Stomach (tissue), 19 donors: Measurements from ENCODE around the gene OR8J1. TPM values are rescaled to one million over a fixed set of nuclear protein-coding genes. Genes with fewer than 3 reads are reported as not detected.

Experiments
- DNase-seq, 2 donors: peaks; one replicate each; pipeline versions ENCODE4 v3.0.0 to v3.0.0-alpha.2; 2013 to 2019
- H3K27ac ChIP-seq, 5 donors: fragments of 200-600 bp in 4 of 5; sonication (generic) in 4 of 5; one replicate each; pipeline ENCODE4 v1.5.1; 2013 to 2019; ENCODE audit warnings: mild to moderate bottlenecking in 1 of 5, moderate library complexity in 1 of 5
- H3K27me3 ChIP-seq, 3 donors: fragments of 200-600 bp; sonication (generic); one replicate each; pipeline ENCODE4 v1.5.1; 2017 to 2019; ENCODE audit warnings: mixed run types in 1 of 3
- H3K36me3 ChIP-seq, 4 donors: fragments of 200-600 bp; sonication (generic); 1 replicate in 3 of 4; 2 replicates in 1 of 4; pipeline ENCODE4 v1.5.1; 2016 to 2019
- H3K4me1 ChIP-seq, 4 donors: fragments of 200-600 bp; sonication (generic); one replicate each; pipeline ENCODE4 v1.5.1; 2016 to 2019
- H3K4me3 ChIP-seq, 4 donors: fragments of 200-600 bp; sonication (generic) in 3 of 4; one replicate each; pipeline ENCODE4 v1.5.1; 2016 to 2019; ENCODE audit warnings: mild to moderate bottlenecking in 1 of 4
- H3K9me3 ChIP-seq, 4 donors: fragments of 200-600 bp; sonication (generic); one replicate each; pipeline ENCODE4 v1.5.1; 2016 to 2019
- CTCF ChIP-seq, 7 experiments: fragments of 450-650 bp in 4 of 7; fragments of 200-600 bp in 3 of 7; sonication (generic) in 3 of 7; IDR thresholded peaks; one replicate each; pipeline ENCODE4 v1.5.1; 2016 to 2019; ENCODE audit warnings: antibody characterized with exemption in 7 of 7, control low read depth in 2 of 7, mild to moderate bottlenecking in 1 of 7
- EP300 ChIP-seq: sonication (generic); formaldehyde crosslinking; IDR thresholded peaks from one replicate; pipeline ENCODE4 v1.6.1; 2017; ENCODE audit warnings: antibody characterized with exemption
- POLR2A ChIP-seq, 4 donors: fragments of 450-650 bp; IDR thresholded peaks; one replicate each; pipeline ENCODE4 v1.6.1; 2016; ENCODE audit warnings: antibody characterized with exemption in 4 of 4, control low read depth in 2 of 4, mild to moderate bottlenecking in 1 of 4, moderate library complexity in 1 of 4
- POLR2AphosphoS5 ChIP-seq, 3 donors: sonication (generic); formaldehyde crosslinking; IDR thresholded peaks; one replicate each; pipeline ENCODE4 v1.6.1; 2016; ENCODE audit warnings: antibody characterized with exemption in 3 of 3
- WGBS, 5 donors: extraction: QIAGEN DNeasy Blood & Tissue Kit in 3 of 5; methylation state at CpG; one replicate each; pipeline versions ENCODE4 v1.1.5 to v1.1.7; 2013 to 2018; 5-methylcytosine and 5-hydroxymethylcytosine counted together
- intact Hi-C: fragments of 100-400 bp; cut with DNase I; formaldehyde crosslinking; loops from one replicate; pipeline ENCODE4 v1.15.1; 2023; ENCODE audit warnings: low total_unique reads
- long read RNA-seq, 10 donors: transcript quantifications; one replicate each; lab custom pipeline, GENCODE V29; 2026
- polyA plus RNA-seq, 3 donors: library from polyadenylated mRNA; stranded (reverse); fragments of 200-250 nt; gene quantifications; one replicate each; pipeline ENCODE4 v1.2.3, GENCODE V29; 2013
- total RNA-seq, 5 donors: library from RNA; depleted of rRNA; stranded (reverse); fragments of >200 nt; gene quantifications; one replicate each; pipeline versions ENCODE4 v1.1.0 to v1.2.3, GENCODE V29; 2014 to 2016
- donor health status: healthy with polysubstance abuse.
- donor health status: Bipolar disorder and iron deficiency.
- donor health status: healthy.

OR8J1 gene, protein sequence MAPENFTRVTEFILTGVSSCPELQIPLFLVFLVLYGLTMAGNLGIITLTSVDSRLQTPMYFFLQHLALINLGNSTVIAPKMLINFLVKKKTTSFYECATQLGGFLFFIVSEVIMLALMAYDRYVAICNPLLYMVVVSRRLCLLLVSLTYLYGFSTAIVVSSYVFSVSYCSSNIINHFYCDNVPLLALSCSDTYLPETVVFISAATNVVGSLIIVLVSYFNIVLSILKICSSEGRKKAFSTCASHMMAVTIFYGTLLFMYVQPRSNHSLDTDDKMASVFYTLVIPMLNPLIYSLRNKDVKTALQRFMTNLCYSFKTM
- total RNA-seq (not detected), polyA plus RNA-seq (not detected)
- long read RNA-seq, donor 1: 0 reads
- long read RNA-seq, donor 2: 0 reads
- long read RNA-seq, donor 3: 0 reads
- long read RNA-seq, donor 4: 0 reads
- long read RNA-seq, donor 5, partial matches to known transcripts: 0 of 1 reads
- long read RNA-seq, donor 5, other reads (novel, unspliced or antisense): 0 of 1 reads
- long read RNA-seq, donor 6: 0 reads
- long read RNA-seq, donor 7: 0 reads
- long read RNA-seq, donor 8: 0 reads
- long read RNA-seq, donor 9: 0 reads
- long read RNA-seq, donor 10: 0 reads

- no peak for DNase-seq
- TF ChIP-seq POLR2AphosphoS5 (IDR thresholded peaks at IDR 0.05) (no peak), EP300 (no peak)
- H3K4me1 ChIP-seq: no peaks in the 10 kb centered on the region
- H3K4me3 ChIP-seq: no peak within 1 kb of the TSS
- intact Hi-C loops: no loop called here
- no peak within 1 kb of the TSS for H3K27ac ChIP-seq
- H3K36me3 ChIP-seq: no peaks in the 10 kb centered on the region
- 45 to 85% (median 64%) methylated on average over 2 of the region's 2 CpGs for WGBS, 5 donors
- no peaks in the 10 kb centered on the region for H3K27me3 ChIP-seq
- H3K9me3 ChIP-seq: no peaks in the 10 kb centered on the region
These were observed at the start of gene OR8J1 for GRCh38 chr11:56353991-56354390. OR8J1 (plus strand) TSS chr11:56354291; CDS start chr11:56360247, 5,956 bp downstream.

- intact Hi-C loops: no loop called here
- WGBS, 5 donors: 73 to 100% (median 89%) methylated on average over 2 to 3 of the region's 3 CpGs
- DNase-seq: no peak
- Histone ChIP-seq H3K27me3 (no peaks in the 10 kb centered on the region), H3K4me1 (no peaks in the 10 kb centered on the region), H3K27ac (no peak overlapping the region), H3K9me3 (peaks cover 0 to 54% (median 18%) of the 10 kb centered on the region in 4 donors), H3K4me3 (no peak overlapping the region), H3K36me3 (no peaks in the 10 kb centered on the region)
- TF ChIP-seq EP300 (no peak), POLR2AphosphoS5 (IDR thresholded peaks at IDR 0.05) (no peak), CTCF (IDR thresholded peaks at IDR 0.05) (no peak), POLR2A (IDR thresholded peaks at IDR 0.05) (no peak)
These were observed 46.3 kb upstream of the OR8J1 start for GRCh38 chr11:56307836-56308235.

DNA sequence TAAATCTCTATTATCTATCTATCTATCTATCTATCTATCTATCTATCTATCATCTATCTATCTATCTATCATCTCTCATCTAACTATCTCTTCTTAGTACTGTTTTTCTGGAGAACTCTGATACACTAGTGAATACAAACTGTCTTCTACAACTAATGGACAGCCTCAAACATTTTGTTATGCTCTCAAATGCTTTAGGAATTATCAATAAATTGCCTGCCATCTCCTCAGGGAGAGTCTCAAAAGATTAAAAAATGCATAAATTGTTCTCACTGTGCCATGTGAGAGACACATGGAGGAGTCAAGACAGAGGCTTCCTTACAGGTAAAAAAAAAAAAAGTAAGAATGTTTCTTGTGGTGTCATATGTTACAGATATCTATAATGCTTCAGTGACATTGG lies 39.2 kb upstream of the OR8J1 start, which contains the start of gene OR8K3:
Gene OR8K3, plus strand, starts transcription at position 301 of the 400 bp plus-strand sequence. CDS start 3,163 bp downstream, outside the sequence.
- Histone ChIP-seq H3K27me3 (no peaks in the 10 kb centered on the region), H3K4me1 (no peaks in the 10 kb centered on the region), H3K4me3 (no peak within 1 kb of the TSS), H3K9me3 (peaks cover 0 to 24% (median 0%) of the 10 kb centered on the region in 4 donors), H3K36me3 (no peaks in the 10 kb centered on the region), H3K27ac (no peak within 1 kb of the TSS)
- DNase-seq: no peak
- no peak for TF ChIP-seq POLR2A (IDR thresholded peaks at IDR 0.05)
- TF ChIP-seq CTCF (IDR thresholded peaks at IDR 0.05): no peak
- no peak for TF ChIP-seq EP300
- TF ChIP-seq POLR2AphosphoS5 (IDR thresholded peaks at IDR 0.05): no peak
- intact Hi-C loops: no loop called here

DNA sequence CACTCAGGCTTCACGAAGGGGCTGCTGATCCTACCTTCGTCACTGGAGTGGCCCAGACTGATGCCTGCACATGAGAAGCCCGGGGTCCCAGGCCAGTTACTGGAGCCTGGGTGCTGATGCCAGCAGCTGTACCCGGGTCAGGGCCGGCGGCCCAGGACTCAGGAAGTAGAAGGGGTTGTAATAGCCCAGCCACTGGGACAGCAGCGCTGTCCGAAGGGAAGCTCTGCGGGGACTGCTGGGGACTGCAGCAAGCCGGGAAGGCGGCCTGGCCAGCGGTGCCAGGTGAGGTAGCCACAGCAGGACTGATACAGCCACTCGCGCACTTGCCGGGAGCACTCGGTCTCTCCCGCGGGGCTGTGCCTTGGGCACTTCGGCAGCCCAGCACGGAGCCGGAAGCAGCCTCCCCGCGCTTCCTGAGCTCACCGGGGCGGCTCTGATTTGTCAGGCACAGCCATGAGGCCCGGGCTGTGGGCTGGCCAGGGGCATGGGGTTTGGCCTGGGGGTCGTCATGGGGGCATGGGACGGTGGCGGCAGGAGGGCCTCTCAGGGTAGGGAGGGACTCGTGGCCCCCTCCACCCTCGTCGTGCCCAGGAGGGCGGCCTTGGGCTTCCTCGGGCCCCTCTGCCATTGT lies 22.1 kb upstream of the OR8J1 start:
- WGBS, 5 donors: 84 to 95% (median 92%) methylated on average over 19 to 34 of the region's 34 CpGs
- TF ChIP-seq EP300: no peak
- no peak for TF ChIP-seq POLR2AphosphoS5 (IDR thresholded peaks at IDR 0.05)
- no peak for TF ChIP-seq CTCF (IDR thresholded peaks at IDR 0.05)
- TF ChIP-seq POLR2A (IDR thresholded peaks at IDR 0.05): no peak
- Histone ChIP-seq H3K36me3 (no peaks in the 10 kb centered on the region), H3K4me1 (no peaks in the 10 kb centered on the region), H3K27ac (no peak overlapping the region), H3K9me3 (peaks cover 0 to 24% (median 12%) of the 10 kb centered on the region in 4 donors), H3K4me3 (no peak overlapping the region), H3K27me3 (no peaks in the 10 kb centered on the region)
- intact Hi-C loops: no loop called here
- DNase-seq: no peak
